ENCODE measurements around the gene IL1RL2.

IL1RL2 gene

DNA sequence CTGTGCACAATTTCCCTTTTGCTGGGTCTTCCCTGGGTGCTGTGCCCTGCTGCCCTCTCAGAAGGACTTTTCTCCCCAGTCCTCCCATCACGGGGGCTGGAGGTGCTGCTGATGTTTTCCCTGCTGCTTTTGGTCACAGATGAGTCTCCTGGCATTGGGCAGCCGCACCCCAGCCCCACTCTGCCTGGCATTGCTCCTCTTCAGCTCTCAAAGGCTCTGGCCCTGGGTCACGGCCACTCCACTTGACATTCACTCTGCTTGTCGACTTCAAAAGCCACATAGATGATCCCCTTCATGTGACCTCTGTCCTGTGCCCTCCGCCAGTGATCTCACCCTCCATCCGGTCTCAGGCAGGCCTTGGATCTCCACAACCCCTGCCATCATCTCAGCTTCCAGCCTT lies 81.0 kb downstream of the IL1RL2 start:
- no peak for DNase-seq (ENCODE audit: low read depth)

- peak; percentile 95 for DNase-seq (ENCODE audit: low read depth)
Observed at GRCh38 chr2:102268510-102269199, 81.8 kb downstream of the IL1RL2 start.

DNA sequence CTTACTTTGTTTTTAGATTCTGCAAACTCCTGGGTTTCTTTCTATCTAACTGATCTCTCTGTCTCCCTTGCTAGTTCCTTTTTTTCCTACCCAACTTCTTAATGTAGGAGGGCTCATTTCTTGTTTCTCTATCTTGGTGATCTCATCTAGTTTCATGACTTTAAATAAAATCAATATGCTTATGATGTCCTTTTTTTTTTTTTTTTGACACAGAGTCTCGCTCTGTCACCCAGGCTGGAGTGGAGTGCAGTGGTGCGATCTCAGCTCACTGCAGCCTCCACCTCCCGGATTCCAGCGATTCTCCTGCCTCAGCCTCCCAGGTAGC lies 82.3 kb downstream of the IL1RL2 start:
- DNase-seq (ENCODE audit: low read depth), result no peak

DNA sequence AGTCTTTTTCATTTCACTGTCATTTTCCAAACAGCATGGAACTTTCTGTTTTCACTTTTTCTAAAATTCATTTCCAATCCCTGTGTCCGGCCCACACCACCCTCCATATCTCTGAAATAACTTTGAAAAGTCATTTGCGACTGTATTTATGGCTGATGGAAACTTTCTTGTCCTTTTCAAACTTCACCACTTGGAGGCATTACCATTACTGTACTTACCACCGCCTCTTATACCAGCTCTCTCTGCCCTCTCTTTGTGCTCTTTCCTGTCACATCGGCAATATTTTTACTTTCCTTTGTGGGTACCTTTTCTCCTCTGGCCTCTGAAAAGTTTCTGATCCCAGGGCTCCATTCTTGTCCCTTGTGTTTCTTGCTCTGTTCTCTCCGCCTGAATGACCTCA lies 85.0 kb downstream of the IL1RL2 start:
- DNase-seq (ENCODE audit: low read depth), result no peak

- DNase-seq (ENCODE audit: low read depth), result peak; percentile 7
Observed at GRCh38 chr2:102273619-102274211, 86.9 kb downstream of the IL1RL2 start.

DNA sequence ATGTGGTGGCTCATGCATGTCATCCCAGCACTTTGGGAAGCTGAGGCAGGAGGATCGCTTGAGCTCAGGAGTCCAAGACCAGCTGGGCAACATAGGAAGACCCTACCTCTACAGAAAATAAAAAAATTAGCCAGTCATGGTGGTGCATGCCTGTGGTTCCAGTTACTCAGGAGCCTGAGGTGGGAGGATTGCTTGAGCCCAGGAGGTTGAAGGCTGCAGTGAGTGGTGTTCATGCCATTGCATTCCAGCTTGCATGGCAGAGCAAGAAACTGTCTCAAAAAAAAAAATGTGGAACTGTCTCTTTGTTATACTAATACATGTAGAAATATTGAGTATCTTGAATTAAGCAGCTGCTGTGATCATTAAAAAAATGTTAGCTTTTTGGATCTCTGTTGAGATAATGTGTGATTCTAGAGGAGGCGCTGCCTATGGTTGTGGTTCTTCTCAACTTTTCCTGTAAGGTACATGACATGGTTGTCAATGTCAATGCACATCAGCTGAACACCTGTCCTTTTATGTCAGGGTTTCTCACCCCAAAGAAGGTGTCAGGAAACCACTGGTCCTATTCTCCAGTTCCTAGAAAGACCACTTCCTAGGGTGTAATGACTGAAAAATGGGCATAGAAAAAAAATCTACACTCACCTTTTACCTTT lies 89.9 kb downstream of the IL1RL2 start:
- DNase-seq (ENCODE audit: low read depth), result no peak

- DNase-seq (ENCODE audit: low read depth), result no peak
Observed at GRCh38 chr2:102277202-102277700, 90.4 kb downstream of the IL1RL2 start.

GRCh38 chr2:102278720-102279390 lies 92.0 kb downstream of the IL1RL2 start:
- DNase-seq (ENCODE audit: low read depth), result peak; percentile 42

DNA sequence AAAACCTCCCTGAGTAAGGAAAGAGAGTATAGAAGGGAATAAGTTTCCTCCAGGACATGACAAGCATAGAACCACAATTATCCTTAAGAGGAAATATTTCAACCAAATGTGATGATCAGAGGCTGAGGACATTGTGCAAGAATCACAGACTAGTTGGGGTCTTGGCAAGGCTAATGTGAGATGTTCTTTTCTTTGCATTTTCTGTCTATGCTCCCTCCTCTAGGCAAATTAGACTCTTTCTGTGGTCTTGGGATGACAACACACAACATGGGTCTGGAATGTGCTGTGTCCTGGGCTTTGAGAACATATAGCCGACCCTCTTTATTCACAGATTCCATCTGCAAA lies 92.5 kb downstream of the IL1RL2 start:
- DNase-seq (ENCODE audit: low read depth), result no peak

- DNase-seq (ENCODE audit: low read depth), result no peak
Observed at GRCh38 chr2:102282678-102283091, 95.9 kb downstream of the IL1RL2 start.

DNA sequence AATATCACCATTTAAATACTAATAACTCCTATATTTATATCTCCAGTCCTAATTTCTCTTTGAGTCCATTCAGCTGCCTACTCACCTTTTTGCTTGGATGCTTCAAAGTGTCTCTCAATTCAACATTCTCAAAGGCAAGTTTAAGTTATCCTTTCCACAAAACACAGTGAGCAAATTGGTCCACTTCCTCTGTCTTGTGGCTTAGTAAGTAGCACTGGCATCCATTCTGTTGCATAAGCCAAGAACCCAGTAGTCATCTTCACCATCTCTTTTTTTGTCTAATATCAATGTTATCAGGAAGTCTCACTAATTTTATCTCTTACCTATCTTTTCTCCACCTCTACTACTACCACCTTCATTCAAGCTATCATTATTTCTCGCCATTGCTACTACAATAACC lies 97.2 kb downstream of the IL1RL2 start:
- no peak for DNase-seq (ENCODE audit: low read depth)

GRCh38 chr2:102284611-102285010 lies 97.8 kb downstream of the IL1RL2 start:
- DNase-seq (ENCODE audit: low read depth), result no peak

- no peak for DNase-seq (ENCODE audit: low read depth)
Observed at GRCh38 chr2:102285368-102285767, 98.5 kb downstream of the IL1RL2 start.

- no peak for DNase-seq (ENCODE audit: low read depth)
Observed at GRCh38 chr2:102286041-102286440, 99.2 kb downstream of the IL1RL2 start.

DNA sequence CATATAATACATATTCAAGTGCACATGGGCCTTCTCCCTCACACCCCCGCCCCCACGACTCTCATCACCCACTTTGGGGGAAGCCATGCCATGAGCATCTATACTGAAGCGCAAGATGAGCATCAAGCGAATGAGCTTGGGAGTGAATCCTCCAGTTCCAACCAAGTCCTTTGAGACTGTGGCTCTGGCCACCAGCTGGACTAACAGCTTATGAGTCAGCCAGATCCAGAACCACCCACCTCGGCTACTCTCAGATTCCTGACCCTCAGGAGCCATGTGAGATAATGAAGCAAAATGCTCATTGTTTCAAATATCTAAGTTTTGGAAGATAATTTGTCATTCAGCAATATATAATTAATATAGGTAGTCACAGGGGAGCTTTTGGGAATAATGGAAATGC lies 102.3 kb downstream of the IL1RL2 start:
- DNase-seq (ENCODE audit: low read depth), result no peak
